Measurements from ENCODE around the gene ERCC6L2.

DNA sequence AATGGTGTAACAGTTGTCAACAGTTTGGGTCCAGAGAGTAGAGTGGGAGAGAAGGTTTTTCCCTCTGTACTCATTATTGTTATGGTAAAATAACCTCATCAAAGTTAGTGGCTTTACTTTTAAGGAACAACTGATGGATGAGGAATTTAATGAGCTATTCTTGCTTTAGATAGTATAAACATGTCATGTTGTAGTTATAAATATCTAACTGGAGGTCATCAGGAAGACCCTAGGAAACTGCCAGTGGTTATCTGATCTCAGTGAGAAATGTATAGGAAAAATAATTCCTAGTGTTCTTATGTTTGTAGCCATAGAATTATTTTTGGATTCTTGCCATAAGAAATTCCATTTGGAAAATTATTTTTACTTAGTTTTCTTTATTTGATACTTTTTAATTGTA lies 4.1 kb downstream of the ERCC6L2 start:
- TF ChIP-seq FOXJ3 (CRISPR knock-in tag; IDR thresholded peaks at IDR 0.05) (no peak), EZH2 (IDR thresholded peaks at IDR 0.05; ENCODE audit: borderline replicate concordance, low read depth, low read length) (no peak)
- TF ChIP-seq, protein P1, sequence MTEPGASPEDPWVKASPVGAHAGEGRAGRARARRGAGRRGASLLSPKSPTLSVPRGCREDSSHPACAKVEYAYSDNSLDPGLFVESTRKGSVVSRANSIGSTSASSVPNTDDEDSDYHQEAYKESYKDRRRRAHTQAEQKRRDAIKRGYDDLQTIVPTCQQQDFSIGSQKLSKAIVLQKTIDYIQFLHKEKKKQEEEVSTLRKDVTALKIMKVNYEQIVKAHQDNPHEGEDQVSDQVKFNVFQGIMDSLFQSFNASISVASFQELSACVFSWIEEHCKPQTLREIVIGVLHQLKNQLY (CRISPR knock-in tag; conservative IDR thresholded peaks at IDR 0.05) = no peak

Measured in K562 (cell line).